HG03060 (cell line): Measurements from ENCODE around the gene ZNG1A.
"Not testable (repeated sequence)": the region's sequence is repeated elsewhere in the genome, so short reads cannot be mapped to it uniquely, and the experiment has no call there.

ENCODE experiments used
- ATAC-seq: cut with Tn5 transposase; IDR thresholded peaks from one replicate; pipeline ENCODE4 v1.9.1; 2021; ENCODE audit warnings: low read depth, moderate number of reproducible peaks; ENCODE audit not compliant: unreplicated experiment

Gene ZNG1A

GRCh38 chr9:178970-179383 lies at the start of gene ZNG1A:
Gene ZNG1A, minus strand, starts transcription at chr9:179056. Its CDS starts 87 bp downstream, at chr9:178969.
- ATAC-seq: not testable (repeated sequence)

DNA sequence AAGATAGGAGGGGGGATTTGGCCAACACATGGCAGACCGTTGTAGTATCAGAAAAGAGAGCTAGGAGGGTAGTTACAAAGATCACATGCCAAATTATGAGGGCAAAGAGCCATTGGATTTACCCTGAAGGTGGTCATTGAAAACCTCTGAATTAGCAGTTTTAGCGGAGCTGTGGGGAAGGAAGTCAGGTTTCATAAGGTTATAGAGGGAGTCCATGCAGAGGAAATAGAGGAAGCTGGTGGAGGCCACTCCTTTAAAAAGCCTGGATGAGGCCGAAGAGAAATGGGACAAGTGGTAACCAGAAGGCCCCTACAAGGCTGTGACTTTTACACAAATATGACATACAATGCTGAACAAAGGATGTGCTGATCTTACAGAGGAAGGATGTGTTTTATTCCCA lies 49.0 kb upstream of the ZNG1A start:
- no peak for ATAC-seq

GRCh38 chr9:224582-225520 lies 46.0 kb upstream of the ZNG1A start:
- no peak for ATAC-seq

- ATAC-seq: no peak
Observed at GRCh38 chr9:224026-224425, 45.2 kb upstream of the ZNG1A start.

- ATAC-seq: no peak
Observed at GRCh38 chr9:223152-223551, 44.3 kb upstream of the ZNG1A start.

GRCh38 chr9:221989-222776 lies 43.3 kb upstream of the ZNG1A start:
- ATAC-seq: no peak

- ATAC-seq: no peak
Observed at GRCh38 chr9:219670-220365, 41.0 kb upstream of the ZNG1A start.

DNA sequence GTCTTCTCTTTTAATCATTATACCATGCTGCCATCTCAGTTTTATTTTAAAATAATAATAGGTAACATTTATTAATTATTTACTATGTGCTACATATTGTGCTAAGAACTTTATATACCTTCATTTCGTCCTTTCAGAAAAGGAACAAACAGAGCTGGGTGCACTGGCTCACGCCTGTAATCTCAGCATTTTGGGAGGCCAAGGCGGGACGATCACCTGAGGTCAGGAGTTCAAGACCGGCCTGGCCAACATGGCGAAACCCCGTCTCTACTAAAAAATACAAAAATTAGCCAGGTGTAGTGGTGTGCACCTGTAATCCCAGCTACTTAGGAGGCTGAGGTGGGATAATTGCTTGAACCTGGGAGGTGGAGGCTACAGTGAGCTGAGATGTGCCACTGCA lies 40.2 kb upstream of the ZNG1A start:
- not testable (repeated sequence) for ATAC-seq

DNA sequence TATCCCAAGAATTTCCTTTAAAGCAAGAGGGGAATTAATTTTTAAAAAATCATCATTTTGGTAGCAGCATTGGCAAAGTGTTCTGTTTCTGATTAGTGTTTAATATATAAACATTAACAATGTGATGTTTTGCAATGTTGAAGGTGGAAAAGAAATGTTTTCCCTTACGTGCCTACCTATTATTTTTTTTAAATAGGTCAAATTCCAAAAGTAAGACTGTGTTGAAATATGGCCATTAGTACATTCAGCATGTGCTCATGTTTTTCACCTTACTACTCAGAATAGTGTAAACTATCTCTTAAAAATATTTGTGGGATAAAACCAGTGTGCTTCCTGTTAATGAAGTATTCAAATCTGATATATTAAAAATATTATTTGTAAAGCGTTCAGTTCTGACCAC lies 39.1 kb upstream of the ZNG1A start:
- no peak for ATAC-seq

- ATAC-seq: no peak
Observed at GRCh38 chr9:216866-217265, 38.0 kb upstream of the ZNG1A start.

- no peak for ATAC-seq
Observed at GRCh38 chr9:215631-216155, 36.8 kb upstream of the ZNG1A start.

DNA sequence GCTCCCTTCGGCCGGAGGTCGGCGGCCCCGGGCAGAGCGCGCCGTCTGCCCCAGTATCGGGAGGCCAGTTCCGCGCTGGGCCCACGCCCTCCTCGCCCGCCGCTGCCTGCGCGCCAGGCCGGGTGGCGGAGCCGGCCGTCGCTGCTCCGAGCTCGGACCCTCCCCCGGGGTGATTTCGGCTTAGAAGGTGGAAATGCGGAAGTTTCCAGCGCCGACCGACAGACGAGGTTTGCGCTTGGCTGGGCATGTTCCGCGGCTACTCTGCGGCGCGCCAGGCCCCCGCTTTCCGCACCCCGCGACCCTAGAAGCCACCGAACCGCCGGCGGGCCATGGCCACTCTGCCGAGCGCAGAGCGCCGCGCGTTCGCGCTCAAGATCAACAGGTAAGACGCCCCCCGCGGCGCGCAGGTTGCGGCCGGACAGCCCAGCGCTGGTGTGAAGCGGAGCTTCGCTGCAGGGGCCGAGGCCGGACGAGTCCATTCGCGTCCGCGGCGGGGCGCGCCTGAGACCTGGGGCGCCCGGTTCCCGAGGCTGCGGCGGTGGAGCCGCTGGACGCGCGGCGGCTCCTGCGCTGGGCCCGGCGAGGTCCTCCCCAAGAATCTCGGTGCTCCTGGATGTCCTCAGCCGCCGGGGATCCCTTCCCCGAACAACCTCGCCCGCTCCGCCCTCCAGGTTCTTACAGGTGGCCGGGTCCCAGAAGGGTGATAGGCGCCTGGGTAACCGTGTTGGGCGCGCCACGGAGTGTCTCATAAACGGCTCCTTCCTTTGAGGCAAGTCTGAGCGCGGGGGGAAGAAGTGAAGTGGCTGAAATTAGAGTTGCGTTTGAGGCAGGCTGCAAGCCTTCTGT lies 36.0 kb upstream of the ZNG1A start, which contains the start of gene DOCK8:
DOCK8 (plus strand) TSS at position 218 of the 846 bp plus-strand sequence; CDS start at position 330, 112 bp downstream.
- peak; percentile 44 for ATAC-seq

- ATAC-seq: no peak
Observed at GRCh38 chr9:214351-214647, 35.4 kb upstream of the ZNG1A start.

DNA sequence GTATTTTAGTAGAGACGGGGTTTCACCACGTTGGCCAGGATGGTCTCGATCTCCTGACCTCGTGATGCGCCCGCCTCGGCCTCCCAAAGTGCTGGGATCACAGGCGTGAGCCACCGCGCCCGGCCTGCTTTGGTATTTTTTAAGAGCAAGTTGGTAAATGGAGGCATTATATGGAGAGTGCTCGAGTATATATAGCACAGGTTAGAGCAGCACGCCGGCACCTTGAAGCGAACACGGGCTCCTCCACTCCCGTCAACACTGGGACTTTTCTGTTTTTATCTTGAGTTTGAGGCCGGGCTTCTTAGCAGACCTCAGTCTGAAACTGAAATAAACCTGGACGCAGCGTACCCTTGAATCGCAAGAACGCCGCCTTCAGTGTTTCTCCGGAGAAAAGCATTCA lies 35.0 kb upstream of the ZNG1A start:
- ATAC-seq: not testable (repeated sequence)

DNA sequence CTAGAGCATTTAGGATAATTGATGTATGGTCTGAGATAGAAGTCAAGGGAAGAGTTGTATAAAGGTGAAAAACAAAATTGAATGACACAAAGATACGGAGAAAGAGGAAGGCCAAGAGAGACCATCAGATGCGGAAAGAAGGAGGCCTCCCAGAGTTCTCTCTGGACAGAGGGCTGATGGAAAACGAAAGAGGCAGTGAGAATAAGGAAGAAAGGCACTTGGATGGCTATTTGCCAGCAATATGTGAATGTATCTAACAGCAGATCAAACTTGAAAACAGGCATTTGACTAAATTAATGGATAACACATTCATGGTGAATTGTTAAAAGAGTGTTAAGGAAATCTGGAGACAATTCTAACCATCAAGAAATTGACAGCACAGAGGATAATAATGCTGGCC lies 33.4 kb upstream of the ZNG1A start:
- ATAC-seq: no peak

- ATAC-seq: no peak
Observed at GRCh38 chr9:211557-211956, 32.7 kb upstream of the ZNG1A start.

DNA sequence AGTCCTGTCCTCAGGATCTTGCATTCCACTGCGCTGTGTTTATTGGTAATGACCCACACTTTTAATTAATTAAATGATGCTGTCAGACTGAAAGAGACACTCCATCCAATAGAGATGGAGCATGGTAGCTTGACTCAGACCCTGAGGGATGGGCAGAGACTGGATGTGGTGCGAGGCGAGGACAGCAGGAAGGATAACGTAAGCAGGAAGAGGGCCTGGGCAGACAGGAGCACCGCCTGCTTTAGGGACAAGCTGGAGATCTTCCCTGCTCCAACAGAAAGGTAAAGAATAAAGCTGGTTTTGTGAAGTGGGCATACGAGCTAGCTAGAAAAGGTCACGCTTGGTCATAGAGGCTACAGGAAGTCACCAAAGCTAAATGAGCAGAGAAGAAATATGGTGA lies 32.2 kb upstream of the ZNG1A start:
- ATAC-seq: no peak

- no peak for ATAC-seq
Observed at GRCh38 chr9:209143-209758, 30.4 kb upstream of the ZNG1A start.

DNA sequence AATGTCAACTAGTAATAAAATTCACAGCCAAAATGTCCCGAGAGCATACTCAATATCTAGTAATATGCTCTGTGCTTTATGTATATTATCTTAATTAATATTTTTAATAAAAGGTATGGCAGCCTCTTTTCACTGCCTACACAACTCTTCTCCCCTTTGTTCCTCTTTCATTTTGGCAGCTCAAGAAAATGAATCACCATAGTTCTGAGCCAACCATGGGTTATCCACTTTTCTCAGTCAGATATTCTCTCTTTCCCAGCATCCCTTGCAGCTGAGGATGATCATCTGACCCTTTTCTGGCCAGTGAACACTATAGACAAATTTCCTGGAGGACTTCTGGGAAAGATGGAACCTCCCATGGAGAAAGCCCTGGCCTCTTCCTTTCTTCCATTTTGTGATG lies 27.6 kb upstream of the ZNG1A start:
- ATAC-seq: no peak
